HepG2 (cell line): Measurements from ENCODE around the gene MYL9. TPM values are rescaled to one million over a fixed set of nuclear protein-coding genes. Genes with fewer than 3 reads are reported as not detected.

ENCODE experiments used
- ATAC-seq: fragments of 200-7000 bp; cut with Tn5 transposase; 3 replicates; pipeline ENCODE4 v1.9.1; 2020; ENCODE audit warnings: mild to moderate bottlenecking, moderate library complexity
- BruUV-seq: library from RNA; stranded (reverse); fragments of 400-500 nt; replicated peaks from 2 replicates; lab custom pipeline; 2021; lab: Mats Ljungman, UMichigan
- CTCF ChIA-PET: fragments of 300-600 bp; formaldehyde crosslinking; extraction: SDS; loops from one replicate; lab custom pipeline; 2021; ENCODE audit warnings: low total read pairs, inconsistent platforms, low intra/inter-chr PET ratio; lab: Yijun Ruan, JAX
- POLR2A ChIA-PET: fragments of 350-600 bp; sonication (Branson Sonifier 250); formaldehyde crosslinking; loops from one replicate; lab custom pipeline; 2020; ENCODE audit warnings: antibody characterized with exemption, inconsistent platforms; lab: Yijun Ruan, JAX
- DNase-seq: peaks from one replicate; pipeline ENCODE4 v3.0.0-alpha.2; 2015; ENCODE audit warnings: low spot score
- FAIRE-seq: peaks from 3 replicates; lab custom pipeline; 2011; peaks lifted over from hg19 to GRCh38; lab: Jason Lieb, UNC
- H2AFZ ChIP-seq: one replicate; pipeline ENCODE4 v1.6.1; 2011; ENCODE audit warnings: low read length, inconsistent platforms
- H3K27ac ChIP-seq: fragments of 300-600 bp; 3 replicates; pipeline ENCODE4 v1.8.0; 2011; ENCODE audit warnings: mixed run types, mild to moderate bottlenecking, mixed read lengths, low read length, inconsistent platforms; ENCODE audit not compliant: insufficient read depth; ENCODE audit errors: extremely low read length
- H3K27me3 ChIP-seq, 2 experiments: fragments of 200-600 bp in 1 of 2; 2 replicates in 1 of 2; 3 replicates in 1 of 2; pipeline versions ENCODE4 v1.6.0 to v1.8.0; 2011; ENCODE audit warnings: low read length in 2 of 2, mild to moderate bottlenecking in 2 of 2, moderate library complexity in 2 of 2, inconsistent platforms in 1 of 2; ENCODE audit not compliant: insufficient read depth in 2 of 2, control insufficient read depth in 1 of 2
- H3K36me3 ChIP-seq, 2 experiments: fragments of 200-600 bp in 1 of 2; replicated peaks in 1 of 2; 2 replicates in 1 of 2; 3 replicates in 1 of 2; pipeline versions ENCODE4 v1.5.1 to v1.8.0; 2011; ENCODE audit warnings: low read length in 2 of 2, inconsistent platforms in 1 of 2; ENCODE audit not compliant: insufficient read depth in 2 of 2, control insufficient read depth in 1 of 2
- H3K4me1 ChIP-seq: 2 replicates; pipeline ENCODE4 v1.5.1; 2012; ENCODE audit warnings: low read length, inconsistent platforms; ENCODE audit not compliant: insufficient read depth
- H3K4me2 ChIP-seq: 2 replicates; pipeline ENCODE4 v1.6.0; 2011; ENCODE audit warnings: low read depth, low read length, inconsistent platforms
- H3K4me3 ChIP-seq, 3 experiments: fragments of 200-600 bp in 1 of 3; sonication (generic), shearing (Covaris generic) in 1 of 3; replicated peaks in 1 of 3; 2 replicates each; pipeline ENCODE4 v1.5.1; 2011 to 2016; ENCODE audit warnings: low read length in 3 of 3, inconsistent platforms in 2 of 3, low read depth in 2 of 3, mild to moderate bottlenecking in 2 of 3, control low read depth in 1 of 3, mixed read lengths in 1 of 3; ENCODE audit not compliant: insufficient read depth in 1 of 3
- H3K79me2 ChIP-seq: one replicate; pipeline ENCODE4 v1.6.1; 2011; ENCODE audit warnings: low read length, inconsistent platforms; ENCODE audit not compliant: insufficient read depth
- H3K9ac ChIP-seq: 2 replicates; pipeline ENCODE4 v1.6.0; 2011; ENCODE audit warnings: mild to moderate bottlenecking, low read depth, low read length, inconsistent platforms; ENCODE audit not compliant: insufficient read depth
- H3K9me3 ChIP-seq: 2 replicates; pipeline ENCODE4 v1.5.1; 2012; ENCODE audit warnings: mild to moderate bottlenecking, low read length
- H4K20me1 ChIP-seq: 2 replicates; pipeline ENCODE4 v1.6.0; 2011; ENCODE audit warnings: inconsistent platforms, mild to moderate bottlenecking, low read length, moderate library complexity; ENCODE audit not compliant: insufficient read depth
- BHLHE40 ChIP-seq: IDR thresholded peaks from 2 replicates; pipeline ENCODE4 v1.6.1; 2011; ENCODE audit warnings: low read length, improper control_type of control experiment
- CBX2 ChIP-seq, 2 experiments: fragments of 200-600 bp in 1 of 2; sonication (generic); formaldehyde crosslinking in 1 of 2; IDR thresholded peaks; 2 replicates each; pipeline versions ENCODE4 v1.7.0 to v1.8.1; 2018 to 2022; ENCODE audit warnings: low read depth in 2 of 2, low read length in 1 of 2, mild to moderate bottlenecking in 1 of 2, missing genetic modification reagents in 1 of 2
- HMGA1 ChIP-seq: sonication (generic); formaldehyde crosslinking; conservative IDR thresholded peaks from 2 replicates; pipeline ENCODE4 v1.4.0; 2020; ENCODE audit warnings: missing genetic modification reagents
- NR2F2 ChIP-seq: IDR thresholded peaks from 2 replicates; pipeline ENCODE4 v1.6.1; 2012; ENCODE audit warnings: low read depth, inconsistent platforms, borderline replicate concordance
- RARG ChIP-seq: sonication (generic); formaldehyde crosslinking; IDR thresholded peaks from 2 replicates; pipeline ENCODE4 v1.4.0; 2020; ENCODE audit warnings: low read depth, mild to moderate bottlenecking, missing genetic modification reagents
- RBAK ChIP-seq: sonication (generic); formaldehyde crosslinking; IDR thresholded peaks from 2 replicates; pipeline ENCODE4 v1.5.1; 2020; ENCODE audit warnings: mild to moderate bottlenecking, missing genetic modification reagents
- SP1 ChIP-seq, 2 experiments: fragments of 450-650 bp in 1 of 2; sonication (generic) in 1 of 2; formaldehyde crosslinking in 1 of 2; IDR thresholded peaks; 2 replicates each; pipeline versions ENCODE4 v1.4.0 to v1.6.1; 2016 to 2020; ENCODE audit warnings: missing genetic modification reagents in 1 of 2
- ZNF10 ChIP-seq: sonication (generic); formaldehyde crosslinking; IDR thresholded peaks from 2 replicates; pipeline ENCODE4 v1.4.0; 2020; ENCODE audit warnings: mild to moderate bottlenecking, low read depth, missing genetic modification reagents, borderline replicate concordance
- ZNF296 ChIP-seq: sonication (generic); formaldehyde crosslinking; conservative IDR thresholded peaks from 2 replicates; pipeline ENCODE4 v1.5.0; 2020; ENCODE audit warnings: mild to moderate bottlenecking, missing genetic modification reagents
- ZNF317 ChIP-seq: sonication (generic); formaldehyde crosslinking; IDR thresholded peaks from 2 replicates; pipeline ENCODE4 v1.5.0; 2020; ENCODE audit warnings: mild to moderate bottlenecking, missing genetic modification reagents
- ZNF326 ChIP-seq: sonication (generic); formaldehyde crosslinking; IDR thresholded peaks from 2 replicates; pipeline ENCODE4 v1.4.0; 2020; ENCODE audit warnings: missing genetic modification reagents, borderline replicate concordance
- ZNF543 ChIP-seq: sonication (generic); formaldehyde crosslinking; IDR thresholded peaks from 2 replicates; pipeline ENCODE4 v1.4.0; 2020; ENCODE audit warnings: mild to moderate bottlenecking, missing genetic modification reagents
- ZNF672 ChIP-seq: sonication (generic); formaldehyde crosslinking; IDR thresholded peaks from 2 replicates; pipeline ENCODE4 v1.8.1; 2022; ENCODE audit warnings: missing genetic modification reagents
- ZNF83 ChIP-seq: sonication (generic); formaldehyde crosslinking; IDR thresholded peaks from 2 replicates; pipeline ENCODE4 v1.4.0; 2020; ENCODE audit warnings: missing genetic modification reagents, mild to moderate bottlenecking, borderline replicate concordance
- WGBS: methylation state at CpG from one replicate; pipeline ENCODE4 v1.1.6; 2017; ENCODE audit warnings: low lambda C conversion rate; 5-methylcytosine and 5-hydroxymethylcytosine counted together
- in situ Hi-C: cut with HindIII; loops from 2 replicates; pipeline ENCODE4 v1.10.0; 2017; ENCODE audit warnings: low pct_unique_long_range_greater_than_20kb; ENCODE audit not compliant: extremely low pct_ligation_motif_present
- intact Hi-C: fragments of 100-400 bp; cut with micrococcal nuclease; formaldehyde crosslinking; loops from one replicate; pipeline ENCODE4 v1.10.0; 2022; ENCODE audit not compliant: unreplicated experiment
- polyA plus RNA-seq, 8 experiments: library from polyadenylated mRNA; depleted of rRNA in 3 of 8; stranded (reverse) in 7 of 8; unstranded in 1 of 8; fragments of >200 nt; fragmentation: Illumina TruSeq in 4 of 8; extraction: Trizol in 4 of 8; gene quantifications; 2 replicates each; pipeline versions ENCODE4 v1.2.1 to v1.2.3, GENCODE V29; 2011 to 2016; ENCODE audit warnings: low read depth in 4 of 8, missing spikeins in 1 of 8, mixed read lengths in 1 of 8; ENCODE audit not compliant: insufficient read depth in 1 of 8
- total RNA-seq, 5 experiments: library from RNA; depleted of rRNA; stranded (reverse); fragments of >200 nt; fragmentation: Illumina TruSeq; extraction: Trizol; gene quantifications; 2 replicates each; pipeline ENCODE4 v1.2.3, GENCODE V29; 2016; ENCODE audit warnings: low read depth in 1 of 5
- TF ChIP-seq, protein P1 (sequence below): sonication (generic); formaldehyde crosslinking; IDR thresholded peaks from 2 replicates; pipeline ENCODE4 v1.4.0; 2020; ENCODE audit warnings: mild to moderate bottlenecking, missing genetic modification reagents, borderline replicate concordance
- TF ChIP-seq, protein P2 (sequence below): IDR thresholded peaks from 2 replicates; pipeline ENCODE4 v1.6.1; 2016; ENCODE audit warnings: mild to moderate bottlenecking, missing biosample characterization, missing genetic modification reagents

Gene MYL9
- total and polyA plus RNA-seq, 2 of the 13 experiments (the other 11 are each of a cell fraction or from before 2014, with no cell fraction given): 0.87 to 2.2 TPM

- TF ChIP-seq HMGA1 (CRISPR knock-in tag): no peak
Measured at GRCh38 chr20:36572701-36573102, 31.4 kb downstream of the MYL9 start (continued).

DNA sequence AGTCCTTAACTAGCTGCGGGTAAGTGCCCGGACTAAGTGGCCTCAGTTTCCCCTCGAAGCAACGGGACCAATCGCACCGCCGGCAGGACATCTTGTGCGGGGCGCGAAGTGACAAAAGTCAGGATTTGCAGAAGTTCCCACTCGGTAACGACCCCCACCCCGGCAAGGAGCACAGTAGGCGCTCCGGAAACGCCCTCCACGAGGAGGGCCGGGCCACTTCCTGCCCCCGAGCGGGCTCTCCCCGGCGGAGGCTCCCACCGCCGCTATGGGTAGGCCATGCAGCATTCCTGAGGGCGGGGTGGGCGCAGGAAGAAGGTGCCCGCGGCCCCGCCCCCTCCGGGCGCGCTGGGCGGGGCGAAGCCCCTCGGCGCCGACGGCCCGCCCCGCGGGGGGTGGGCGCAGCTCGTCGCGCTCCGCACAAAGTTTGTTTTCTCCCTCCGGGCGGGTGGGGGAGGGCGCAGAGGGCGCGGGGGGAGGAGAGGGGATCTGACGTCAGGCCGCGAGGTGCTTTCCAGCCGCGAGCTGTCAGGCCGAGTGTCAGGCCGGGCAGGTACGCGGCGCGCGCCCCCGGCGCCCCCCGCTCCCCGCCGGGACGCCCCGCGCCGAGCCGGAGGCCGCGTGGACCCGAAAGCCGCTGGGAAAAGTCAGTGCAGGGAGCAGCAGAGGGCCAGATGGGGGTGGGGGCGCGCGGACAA lies 31.9 kb downstream of the MYL9 start, which contains the start of gene TGIF2:
TGIF2 (plus strand) TSS at position 495 of the 695 bp plus-strand sequence. CDS start 5,178 bp downstream, outside the sequence.
- DNase-seq (peak; percentile 92), ATAC-seq (peak; percentile 72), FAIRE-seq (no peak)
- peak within 1 kb of the TSS; percentile 89 for H3K27ac ChIP-seq
- under 1% methylated on average over 35 of the region's 80 CpGs for WGBS
- CTCF ChIA-PET: interaction anchor here (1.1 kb wide), 1 partner anchor 10 kb away, joined by 3 read pairs; no protein-coding TSS in a partner anchor
- peak within 1 kb of the TSS; percentile 86 to 90 (median 86) for H3K4me3 ChIP-seq
- H3K4me1 ChIP-seq: peaks cover 38% of the 10 kb centered on the region
- H3K9me3 ChIP-seq: no peaks in the 10 kb centered on the region
- peak within 1 kb of the TSS; percentile 99 for H3K4me2 ChIP-seq
- peaks cover 43% of the 10 kb centered on the region for H3K79me2 ChIP-seq
- in situ Hi-C loops: no loop called here
- peak within 1 kb of the TSS; percentile 4 for H2AFZ ChIP-seq
- peak within 1 kb of the TSS; percentile 92 for H3K9ac ChIP-seq
- POLR2A ChIA-PET: interaction anchor here (0.7 to 9.0 kb wide), 20 partner anchors 11 to 831 kb away, joined by 3 to 167 read pairs (median 5); partner anchors contain the start of genes DSN1, RAB5IF, RBM39 and SCAND1
- H4K20me1 ChIP-seq: peaks cover 25% of the 10 kb centered on the region
- no peaks in the 10 kb centered on the region; a peak in 3 of 5 replicates for H3K36me3 ChIP-seq
- intact Hi-C loops: loop anchor here (1.0 to 10.0 kb wide), 3 partner anchors 16 to 108 kb away; partner anchors contain the start of gene RAB5IF
- no peaks in the 10 kb centered on the region; a peak in 1 of 5 replicates for H3K27me3 ChIP-seq
- BruUV-seq: no TSS peak
- peak; percentile 82; the same call in 1 of the 2 replicates for TF ChIP-seq ZNF543
- TF ChIP-seq NR2F2: peak; percentile 14; the same call in 1 of the 2 replicates
- TF ChIP-seq, protein P1, sequence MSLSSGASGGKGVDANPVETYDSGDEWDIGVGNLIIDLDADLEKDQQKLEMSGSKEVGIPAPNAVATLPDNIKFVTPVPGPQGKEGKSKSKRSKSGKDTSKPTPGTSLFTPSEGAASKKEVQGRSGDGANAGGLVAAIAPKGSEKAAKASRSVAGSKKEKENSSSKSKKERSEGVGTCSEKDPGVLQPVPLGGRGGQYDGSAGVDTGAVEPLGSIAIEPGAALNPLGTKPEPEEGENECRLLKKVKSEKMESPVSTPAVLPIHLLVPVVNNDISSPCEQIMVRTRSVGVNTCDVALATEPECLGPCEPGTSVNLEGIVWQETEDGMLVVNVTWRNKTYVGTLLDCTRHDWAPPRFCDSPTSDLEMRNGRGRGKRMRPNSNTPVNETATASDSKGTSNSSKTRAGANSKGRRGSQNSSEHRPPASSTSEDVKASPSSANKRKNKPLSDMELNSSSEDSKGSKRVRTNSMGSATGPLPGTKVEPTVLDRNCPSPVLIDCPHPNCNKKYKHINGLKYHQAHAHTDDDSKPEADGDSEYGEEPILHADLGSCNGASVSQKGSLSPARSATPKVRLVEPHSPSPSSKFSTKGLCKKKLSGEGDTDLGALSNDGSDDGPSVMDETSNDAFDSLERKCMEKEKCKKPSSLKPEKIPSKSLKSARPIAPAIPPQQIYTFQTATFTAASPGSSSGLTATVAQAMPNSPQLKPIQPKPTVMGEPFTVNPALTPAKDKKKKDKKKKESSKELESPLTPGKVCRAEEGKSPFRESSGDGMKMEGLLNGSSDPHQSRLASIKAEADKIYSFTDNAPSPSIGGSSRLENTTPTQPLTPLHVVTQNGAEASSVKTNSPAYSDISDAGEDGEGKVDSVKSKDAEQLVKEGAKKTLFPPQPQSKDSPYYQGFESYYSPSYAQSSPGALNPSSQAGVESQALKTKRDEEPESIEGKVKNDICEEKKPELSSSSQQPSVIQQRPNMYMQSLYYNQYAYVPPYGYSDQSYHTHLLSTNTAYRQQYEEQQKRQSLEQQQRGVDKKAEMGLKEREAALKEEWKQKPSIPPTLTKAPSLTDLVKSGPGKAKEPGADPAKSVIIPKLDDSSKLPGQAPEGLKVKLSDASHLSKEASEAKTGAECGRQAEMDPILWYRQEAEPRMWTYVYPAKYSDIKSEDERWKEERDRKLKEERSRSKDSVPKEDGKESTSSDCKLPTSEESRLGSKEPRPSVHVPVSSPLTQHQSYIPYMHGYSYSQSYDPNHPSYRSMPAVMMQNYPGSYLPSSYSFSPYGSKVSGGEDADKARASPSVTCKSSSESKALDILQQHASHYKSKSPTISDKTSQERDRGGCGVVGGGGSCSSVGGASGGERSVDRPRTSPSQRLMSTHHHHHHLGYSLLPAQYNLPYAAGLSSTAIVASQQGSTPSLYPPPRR (CRISPR knock-in tag): peak; percentile 59; the same call in 1 of the 2 replicates
- peak; percentile 88; the same call in 1 of the 2 replicates for TF ChIP-seq ZNF317
- TF ChIP-seq SP1 (IDR thresholded peaks at IDR 0.05): no peak
- peak; percentile 65; the same call in 1 of the 2 replicates for TF ChIP-seq SP1 (CRISPR knock-in tag; IDR thresholded peaks at IDR 0.05)
- TF ChIP-seq ZNF326: no peak
- TF ChIP-seq ZNF672: no peak
- no peak for TF ChIP-seq CBX2 (IDR thresholded peaks at IDR 0.05; ENCODE audit: low read depth, low read length)
- TF ChIP-seq CBX2 (CRISPR knock-in tag; IDR thresholded peaks at IDR 0.05; ENCODE audit: low read depth): 0 out of 2 replicates have a peak, but pooled peaks have one; percentile 70
- TF ChIP-seq RARG: no peak
- TF ChIP-seq RBAK: no peak
- TF ChIP-seq, protein P2, sequence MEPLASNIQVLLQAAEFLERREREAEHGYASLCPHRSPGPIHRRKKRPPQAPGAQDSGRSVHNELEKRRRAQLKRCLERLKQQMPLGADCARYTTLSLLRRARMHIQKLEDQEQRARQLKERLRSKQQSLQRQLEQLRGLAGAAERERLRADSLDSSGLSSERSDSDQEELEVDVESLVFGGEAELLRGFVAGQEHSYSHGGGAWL (CRISPR knock-in tag): peak; percentile 76
- peak; percentile 96 for TF ChIP-seq ZNF296
- TF ChIP-seq ZNF10 (CRISPR knock-in tag): no peak
- peak; percentile 80; the same call in 1 of the 2 replicates for TF ChIP-seq ZNF83 (CRISPR knock-in tag)
- no peak for TF ChIP-seq BHLHE40
